GM12872 (cell line): Measurements from ENCODE around the gene AOPEP.

Experiments
- CTCF ChIP-seq: IDR thresholded peaks from 3 replicates; pipeline ENCODE4 v1.5.1; 2011; ENCODE audit warnings: low read depth, mild to moderate bottlenecking, low read length, moderate library complexity; ENCODE audit not compliant: insufficient read depth

AOPEP gene

GRCh38 chr9:94861589-94862272 is 135.2 kb downstream of the AOPEP start:
- no peak for TF ChIP-seq CTCF

GRCh38 chr9:94864196-94864595 is 137.7 kb downstream of the AOPEP start:
- TF ChIP-seq CTCF = no peak

GRCh38 chr9:94864862-94865509 is 138.5 kb downstream of the AOPEP start:
- TF ChIP-seq CTCF = no peak

GRCh38 chr9:94865582-94866452 is 139.3 kb downstream of the AOPEP start:
- TF ChIP-seq CTCF = no peak

GRCh38 chr9:94866770-94867169 is 140.3 kb downstream of the AOPEP start:
- TF ChIP-seq CTCF = no peak

- no peak for TF ChIP-seq CTCF
These were observed 140.9 kb downstream of the AOPEP start for GRCh38 chr9:94867281-94867841.

GRCh38 chr9:94867842-94868312 is 141.4 kb downstream of the AOPEP start:
- no peak for TF ChIP-seq CTCF
